HG02943 (cell line): Measurements from ENCODE around the gene SPIN1.
"Not testable (repeated sequence)": the region's sequence is repeated elsewhere in the genome, so short reads cannot be mapped to it uniquely, and the experiment has no call there.

Experiments used
- ATAC-seq: cut with Tn5 transposase; IDR thresholded peaks from one replicate; pipeline ENCODE4 v1.9.1; 2021; ENCODE audit warnings: mild to moderate bottlenecking, low read depth, moderate library complexity; ENCODE audit not compliant: unreplicated experiment

Gene SPIN1

GRCh38 chr9:88388203-88388885, at the start of gene SPIN1:
SPIN1 (plus strand) TSS chr9:88388444; CDS start chr9:88426540, 38,096 bp downstream.
- peak; percentile 80 for ATAC-seq

GRCh38 chr9:88339317-88339716, 48.9 kb upstream of the SPIN1 start:
- ATAC-seq, result no peak

- no peak for ATAC-seq
These were observed 46.0 kb upstream of the SPIN1 start for GRCh38 chr9:88342246-88342645.

- ATAC-seq, result no peak
These were observed 44.2 kb upstream of the SPIN1 start for GRCh38 chr9:88344013-88344412.

- not testable (repeated sequence) for ATAC-seq
These were observed 37.9 kb upstream of the SPIN1 start for GRCh38 chr9:88350354-88350753.

- ATAC-seq, result no peak
These were observed 33.1 kb upstream of the SPIN1 start for GRCh38 chr9:88355166-88355565.

- ATAC-seq, result not testable (repeated sequence)
These were observed 31.0 kb upstream of the SPIN1 start for GRCh38 chr9:88357250-88357649.

- no peak for ATAC-seq
These were observed 29.5 kb upstream of the SPIN1 start for GRCh38 chr9:88358723-88359122.

GRCh38 chr9:88359974-88360373, 28.3 kb upstream of the SPIN1 start:
- ATAC-seq, result no peak

GRCh38 chr9:88362681-88363080, 25.6 kb upstream of the SPIN1 start:
- ATAC-seq, result no peak

GRCh38 chr9:88363661-88364060, 24.6 kb upstream of the SPIN1 start:
- ATAC-seq, result no peak

GRCh38 chr9:88364706-88365105, 23.5 kb upstream of the SPIN1 start:
- ATAC-seq, result no peak

- ATAC-seq, result no peak
These were observed 17.9 kb upstream of the SPIN1 start for GRCh38 chr9:88370346-88370745.

GRCh38 chr9:88372103-88372654, 16.1 kb upstream of the SPIN1 start:
- no peak for ATAC-seq

GRCh38 chr9:88373045-88373444, 15.2 kb upstream of the SPIN1 start:
- ATAC-seq, result no peak

- ATAC-seq, result no peak
These were observed 9.9 kb upstream of the SPIN1 start for GRCh38 chr9:88378317-88378716.

- no peak for ATAC-seq
These were observed 8.9 kb upstream of the SPIN1 start for GRCh38 chr9:88379352-88379751.

GRCh38 chr9:88380118-88380517, 8.1 kb upstream of the SPIN1 start:
- no peak for ATAC-seq

- ATAC-seq, result not testable (repeated sequence)
These were observed 6.9 kb upstream of the SPIN1 start for GRCh38 chr9:88381322-88381721.

- ATAC-seq, result no peak
These were observed 5.1 kb upstream of the SPIN1 start for GRCh38 chr9:88383176-88383575.

GRCh38 chr9:88386137-88386536, 2.1 kb upstream of the SPIN1 start:
- ATAC-seq, result not testable (repeated sequence)

- no peak for ATAC-seq
These were observed 1.1 kb upstream of the SPIN1 start for GRCh38 chr9:88387036-88387551.
